AG04449 (cell line): ENCODE measurements around the gene INHBE.

Source experiments
- CTCF ChIA-PET: fragments of 350-600 bp; formaldehyde crosslinking; extraction: SDS; loops from one replicate; lab custom pipeline; 2021; ENCODE audit warnings: antibody characterized with exemption; lab: Yijun Ruan, JAX
- POLR2A ChIA-PET: fragments of 400-600, 350-600 bp; formaldehyde crosslinking; extraction: SDS; loops from one replicate; lab custom pipeline; 2020; ENCODE audit warnings: antibody characterized with exemption, inconsistent platforms; lab: Yijun Ruan, JAX
- DNase-seq: peaks from one replicate; pipeline ENCODE4 v3.0.0-alpha.2; 2010; ENCODE audit warnings: low read depth, low spot score
- H3K4me3 ChIP-seq: 2 replicates; pipeline ENCODE4 v1.5.1; 2011; ENCODE audit warnings: low read depth, mild to moderate bottlenecking, control low read depth, low read length
- CTCF ChIP-seq: IDR thresholded peaks from one replicate; pipeline ENCODE4 v1.5.1; 2011; ENCODE audit warnings: mild to moderate bottlenecking, moderate library complexity, low read length, control low read depth, inconsistent platforms; ENCODE audit not compliant: insufficient read depth; ENCODE audit errors: missing control alignments

INHBE gene

DNA sequence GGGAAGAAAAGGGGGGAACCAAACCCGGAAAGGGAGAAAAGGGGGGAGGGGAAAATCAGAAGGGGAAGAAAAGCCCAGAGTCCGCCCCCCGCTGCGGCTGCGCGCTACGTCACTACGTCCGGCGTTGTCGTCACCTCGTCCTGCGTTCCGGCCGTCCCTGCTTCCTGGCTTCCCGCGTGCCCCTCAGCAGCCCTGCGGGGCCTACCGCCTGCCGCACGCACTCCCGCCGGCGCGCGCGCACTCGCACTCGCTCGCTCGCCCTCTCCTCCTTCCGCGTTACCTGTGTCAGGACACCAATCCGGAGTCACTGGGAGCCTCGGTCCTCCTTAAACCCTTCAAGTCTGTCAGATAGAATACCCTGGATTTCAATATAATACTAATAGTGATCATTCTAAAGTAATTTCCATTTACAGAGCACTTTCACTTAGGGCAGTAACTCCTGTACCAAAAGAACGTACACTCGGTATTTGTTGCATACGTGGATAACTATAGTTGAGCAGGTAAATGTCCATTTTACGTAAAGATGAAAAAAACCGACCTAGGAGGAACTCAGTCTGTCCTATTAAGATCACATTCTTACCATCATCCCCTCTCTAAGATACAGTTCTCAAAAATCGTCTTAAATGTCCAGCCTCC lies 24.1 kb upstream of the INHBE start, which contains the start of gene R3HDM2:
TSS of gene R3HDM2 (minus strand) at position 113 of the 636 bp plus-strand sequence. CDS start 120,615 bp downstream, outside the sequence.
- TF ChIP-seq CTCF, result peak; percentile 22
- DNase-seq, result peak; percentile 57
- CTCF ChIA-PET, result interaction anchor here (1.0 to 2.5 kb wide), 3 partner anchors 22 to 154 kb away, joined by 3 to 17 read pairs (median 3); no protein-coding TSS in a partner anchor
- peak within 1 kb of the TSS; percentile 65 for H3K4me3 ChIP-seq
- POLR2A ChIA-PET, result no interaction called here

GRCh38 chr12:57431654-57432188 lies 23.4 kb upstream of the INHBE start:
- ChIA-PET CTCF (interaction anchor here (1.1 to 2.5 kb wide), 2 partner anchors 21 to 122 kb away, joined by 3 to 17 read pairs; no protein-coding TSS in a partner anchor), POLR2A (no interaction called here)
- DNase-seq, result no peak
- no peak overlapping the region for H3K4me3 ChIP-seq
- no peak for TF ChIP-seq CTCF

DNA sequence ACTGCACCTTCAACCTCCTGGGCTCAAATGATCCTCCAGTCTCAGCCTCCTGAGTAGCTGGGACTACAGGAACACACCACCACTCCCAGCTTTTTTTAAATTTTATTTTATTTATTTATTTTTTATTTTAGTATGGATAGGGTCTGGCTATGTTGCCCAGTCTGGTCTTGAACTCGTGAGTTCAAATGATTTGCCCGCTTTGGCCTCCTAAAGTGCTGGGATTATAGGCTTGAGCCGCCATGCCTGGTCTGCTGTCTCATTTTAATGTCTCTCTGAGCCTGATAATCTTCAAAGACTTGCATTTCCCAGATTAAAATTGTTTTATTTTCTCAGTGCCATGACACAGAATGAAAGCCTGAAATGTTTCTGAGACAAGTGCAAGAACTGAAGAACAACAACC lies 21.7 kb upstream of the INHBE start:
- POLR2A ChIA-PET, result no interaction called here
- CTCF ChIA-PET, result interaction anchor here (0.7 to 2.5 kb wide), 5 partner anchors 20 to 169 kb away, joined by 3 to 17 read pairs (median 3); partner anchors contain the start of gene INHBE
- DNase-seq, result no peak
- no peak for TF ChIP-seq CTCF
- no peak overlapping the region for H3K4me3 ChIP-seq

DNA sequence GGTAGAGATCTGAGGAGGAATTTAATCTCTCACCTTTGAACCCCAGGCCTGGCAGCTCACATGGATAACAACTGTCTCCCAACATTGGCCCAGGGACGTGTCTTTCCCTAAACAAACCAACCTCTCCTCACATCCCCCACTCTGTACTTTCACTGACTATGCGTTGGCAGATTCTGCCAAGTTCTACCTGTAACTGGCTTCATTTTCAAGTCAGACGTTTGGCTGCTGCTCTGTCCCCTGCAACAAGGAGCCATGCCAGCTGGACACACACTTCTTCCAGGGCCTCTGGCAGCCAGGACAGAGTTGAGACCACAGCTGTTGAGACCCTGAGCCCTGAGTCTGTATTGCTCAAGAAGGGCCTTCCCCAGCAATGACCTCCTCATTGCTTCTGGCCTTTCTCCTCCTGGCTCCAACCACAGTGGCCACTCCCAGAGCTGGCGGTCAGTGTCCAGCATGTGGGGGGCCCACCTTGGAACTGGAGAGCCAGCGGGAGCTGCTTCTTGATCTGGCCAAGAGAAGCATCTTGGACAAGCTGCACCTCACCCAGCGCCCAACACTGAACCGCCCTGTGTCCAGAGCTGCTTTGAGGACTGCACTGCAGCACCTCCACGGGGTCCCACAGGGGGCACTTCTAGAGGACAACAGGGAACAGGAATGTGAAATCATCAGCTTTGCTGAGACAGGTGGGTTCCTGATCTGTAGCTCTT lies 20.4 kb upstream of the INHBE start, which contains the start of gene INHBC:
TSS of gene INHBC (plus strand) at position 268 of the 707 bp plus-strand sequence. CDS start at position 371, 103 bp downstream.
- no peak within 1 kb of the TSS for H3K4me3 ChIP-seq
- POLR2A ChIA-PET, result no interaction called here
- CTCF ChIA-PET, result interaction anchor here (0.8 to 5.6 kb wide), 5 partner anchors 13 to 192 kb away, joined by 3 to 46 read pairs (median 4); partner anchors contain the start of gene INHBE
- no peak for DNase-seq
- no peak for TF ChIP-seq CTCF

- no peak for TF ChIP-seq CTCF
- DNase-seq, result no peak
- H3K4me3 ChIP-seq, result no peak overlapping the region
- ChIA-PET POLR2A (no interaction called here), CTCF (interaction anchor here (0.6 to 5.6 kb wide), 5 partner anchors 19 to 193 kb away, joined by 3 to 46 read pairs (median 4); partner anchors contain the start of gene INHBE)
Observed at GRCh38 chr12:57435293-57435692, 19.8 kb upstream of the INHBE start.
